K562 (cell line): ENCODE measurements around the gene FHIP2A.

Source experiments
- CHD1 ChIP-seq: fragments of 200-600 bp; sonication (generic); IDR thresholded peaks from one replicate; pipeline ENCODE4 v1.6.1; 2012; ENCODE audit warnings: mild to moderate bottlenecking, moderate library complexity, low read length, inconsistent platforms
- EZH2 ChIP-seq: IDR thresholded peaks from 2 replicates; pipeline ENCODE4 v1.6.1; 2012; ENCODE audit warnings: low read depth, mild to moderate bottlenecking, inconsistent platforms, low read length, borderline replicate concordance
- NEUROD1 ChIP-seq: fragments of 150-350 bp; IDR thresholded peaks from 2 replicates; pipeline ENCODE4 v1.6.1; 2014; ENCODE audit warnings: borderline replicate concordance, low read length, low read depth; ENCODE audit not compliant: partially characterized antibody
- POLR2A ChIP-seq: fragments of 450-650 bp; conservative IDR thresholded peaks from 2 replicates; pipeline ENCODE4 v1.6.1; 2016
- RCOR1 ChIP-seq, 2 experiments: IDR thresholded peaks; 2 replicates each; pipeline ENCODE4 v1.6.1; 2012; ENCODE audit warnings: low read depth in 2 of 2, low read length in 2 of 2, borderline replicate concordance in 1 of 2, improper control_type of control experiment in 1 of 2
- TAF1 ChIP-seq: IDR thresholded peaks from 2 replicates; pipeline ENCODE4 v1.6.1; 2011; ENCODE audit warnings: mild to moderate bottlenecking, low read length, moderate library complexity; ENCODE audit not compliant: insufficient read depth, control insufficient read depth, severe bottlenecking; ENCODE audit errors: extremely low read depth
- ZNF274 ChIP-seq: IDR thresholded peaks from 2 replicates; pipeline ENCODE4 v1.6.1; 2011; ENCODE audit warnings: low read depth, mild to moderate bottlenecking, low read length, moderate library complexity, borderline replicate concordance
- TF ChIP-seq, protein P1 (sequence below), 3 experiments: IDR thresholded peaks in 2 of 3; conservative IDR thresholded peaks in 1 of 3; 2 replicates each; pipeline ENCODE4 v1.5.1; 2011 to 2012; ENCODE audit warnings: low read length in 3 of 3, mild to moderate bottlenecking in 3 of 3, control low read depth in 2 of 3, improper control_type of control experiment in 1 of 3, inconsistent platforms in 1 of 3, low read depth in 1 of 3, mixed read lengths in 1 of 3, moderate library complexity in 1 of 3; ENCODE audit not compliant: insufficient read depth in 2 of 3

DNA sequence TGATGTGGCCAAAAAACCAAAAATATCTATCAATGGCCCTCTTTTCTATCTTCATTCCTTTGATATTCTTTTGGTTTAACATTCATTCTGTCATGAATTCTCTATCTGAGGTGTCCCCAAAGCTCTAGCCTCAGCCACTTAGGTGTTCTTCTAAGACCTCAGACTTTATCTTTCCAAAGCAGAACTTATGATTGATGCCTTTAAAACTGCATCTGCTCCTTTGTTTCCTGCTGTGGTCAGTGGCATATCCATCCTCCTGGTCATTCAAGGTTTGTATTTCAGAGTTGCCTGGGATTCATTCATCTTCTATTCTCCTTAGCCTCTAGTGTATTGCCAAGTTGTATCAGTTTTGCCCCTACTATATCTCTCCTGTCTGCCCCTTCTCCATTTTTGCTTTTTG lies 30.6 kb downstream of the FHIP2A start:
- TF ChIP-seq POLR2A: no peak
- no peak for TF ChIP-seq RCOR1 (IDR thresholded peaks at IDR 0.05; ENCODE audit: borderline replicate concordance in 1 of 2, low read depth in 2 of 2, low read length in 2 of 2)
- TF ChIP-seq TAF1: no peak
- no peak for TF ChIP-seq EZH2
- TF ChIP-seq, protein P1, sequence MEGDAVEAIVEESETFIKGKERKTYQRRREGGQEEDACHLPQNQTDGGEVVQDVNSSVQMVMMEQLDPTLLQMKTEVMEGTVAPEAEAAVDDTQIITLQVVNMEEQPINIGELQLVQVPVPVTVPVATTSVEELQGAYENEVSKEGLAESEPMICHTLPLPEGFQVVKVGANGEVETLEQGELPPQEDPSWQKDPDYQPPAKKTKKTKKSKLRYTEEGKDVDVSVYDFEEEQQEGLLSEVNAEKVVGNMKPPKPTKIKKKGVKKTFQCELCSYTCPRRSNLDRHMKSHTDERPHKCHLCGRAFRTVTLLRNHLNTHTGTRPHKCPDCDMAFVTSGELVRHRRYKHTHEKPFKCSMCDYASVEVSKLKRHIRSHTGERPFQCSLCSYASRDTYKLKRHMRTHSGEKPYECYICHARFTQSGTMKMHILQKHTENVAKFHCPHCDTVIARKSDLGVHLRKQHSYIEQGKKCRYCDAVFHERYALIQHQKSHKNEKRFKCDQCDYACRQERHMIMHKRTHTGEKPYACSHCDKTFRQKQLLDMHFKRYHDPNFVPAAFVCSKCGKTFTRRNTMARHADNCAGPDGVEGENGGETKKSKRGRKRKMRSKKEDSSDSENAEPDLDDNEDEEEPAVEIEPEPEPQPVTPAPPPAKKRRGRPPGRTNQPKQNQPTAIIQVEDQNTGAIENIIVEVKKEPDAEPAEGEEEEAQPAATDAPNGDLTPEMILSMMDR (IDR thresholded peaks at IDR 0.05 in 2 of 3, conservative IDR thresholded peaks at IDR 0.05 in 1 of 3; ENCODE audit: insufficient read depth in 2 of 3, low read depth in 1 of 3, low read length in 3 of 3): no peak
- TF ChIP-seq NEUROD1: no peak
- no peak for TF ChIP-seq CHD1
- no peak for TF ChIP-seq ZNF274
